Choroid plexus epithelial cell (primary cell): ENCODE results near the gene CSMD2.

ENCODE experiments used
- DNase-seq: peaks from one replicate; pipeline ENCODE4 v3.0.0-alpha.2; 2010; ENCODE audit warnings: low read depth
- H3K4me3 ChIP-seq: 2 replicates; pipeline ENCODE4 v1.5.1; 2011; ENCODE audit warnings: low read depth, mild to moderate bottlenecking, control low read depth, low read length, moderate library complexity
- CTCF ChIP-seq: conservative IDR thresholded peaks from 2 replicates; pipeline ENCODE4 v1.5.1; 2011; ENCODE audit warnings: low read depth, mild to moderate bottlenecking, control low read depth, inconsistent platforms, low read length, moderate library complexity

The CSMD2 gene

GRCh38 chr1:34037856-34038255 is 127.2 kb downstream of the CSMD2 start:
- TF ChIP-seq CTCF = no peak

GRCh38 chr1:34037109-34037508 is 127.9 kb downstream of the CSMD2 start:
- H3K4me3 ChIP-seq = no peak overlapping the region
- DNase-seq = no peak
- no peak for TF ChIP-seq CTCF

More at GRCh38 chr1:34037856-34038255, 127.2 kb downstream of the CSMD2 start:
- H3K4me3 ChIP-seq = no peak overlapping the region
- DNase-seq = no peak

- no peak overlapping the region for H3K4me3 ChIP-seq
- TF ChIP-seq CTCF = no peak
- DNase-seq = no peak
These were observed 131.0 kb downstream of the CSMD2 start for GRCh38 chr1:34034036-34034435.

GRCh38 chr1:34029954-34030353 is 135.1 kb downstream of the CSMD2 start:
- no peak overlapping the region for H3K4me3 ChIP-seq
- no peak for TF ChIP-seq CTCF
- DNase-seq = no peak

GRCh38 chr1:34029515-34029914 is 135.5 kb downstream of the CSMD2 start:
- no peak for TF ChIP-seq CTCF
- no peak for DNase-seq
- no peak overlapping the region for H3K4me3 ChIP-seq

GRCh38 chr1:34028381-34029055 is 136.5 kb downstream of the CSMD2 start:
- no peak for TF ChIP-seq CTCF
- DNase-seq = no peak
- no peak overlapping the region for H3K4me3 ChIP-seq

GRCh38 chr1:34025675-34026074 is 139.4 kb downstream of the CSMD2 start:
- DNase-seq = no peak
- no peak overlapping the region for H3K4me3 ChIP-seq
- no peak for TF ChIP-seq CTCF
